ENCODE results near the gene PLA2G7.
"Not testable (repeated sequence)": the region's sequence is repeated elsewhere in the genome, so short reads cannot be mapped to it uniquely, and the experiment has no call there.

The PLA2G7 gene

DNA sequence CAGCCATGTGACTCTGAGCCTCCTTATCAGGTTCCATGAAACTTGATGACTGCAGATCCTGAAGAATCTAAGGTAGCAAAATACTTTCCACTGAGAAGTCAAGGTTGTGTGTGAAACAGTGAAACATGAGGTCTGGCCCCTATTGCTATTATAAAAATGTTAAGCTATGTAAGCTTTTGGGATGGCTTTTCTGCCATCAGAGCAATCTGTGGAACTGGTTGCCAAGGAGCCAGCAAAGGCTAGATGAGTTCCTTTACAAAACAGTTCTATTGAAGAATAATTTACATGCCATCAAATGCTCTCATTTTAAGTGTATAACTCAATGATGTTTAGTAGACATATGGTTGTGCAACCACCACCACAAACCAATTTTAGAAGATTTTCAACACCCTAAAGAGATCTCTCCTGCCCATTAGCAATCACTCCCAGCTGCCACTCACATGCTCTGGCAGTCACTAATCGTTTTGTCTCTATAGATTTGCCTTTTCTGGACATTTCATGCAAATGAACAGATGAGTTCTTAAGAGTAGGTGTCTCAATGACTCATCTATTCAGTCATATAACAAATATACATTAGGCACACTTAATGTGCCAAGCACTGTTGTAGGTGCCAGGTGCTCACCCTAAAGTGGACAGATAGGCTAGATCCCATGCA lies 38.2 kb upstream of the PLA2G7 start:
- TF ChIP-seq, protein P1, sequence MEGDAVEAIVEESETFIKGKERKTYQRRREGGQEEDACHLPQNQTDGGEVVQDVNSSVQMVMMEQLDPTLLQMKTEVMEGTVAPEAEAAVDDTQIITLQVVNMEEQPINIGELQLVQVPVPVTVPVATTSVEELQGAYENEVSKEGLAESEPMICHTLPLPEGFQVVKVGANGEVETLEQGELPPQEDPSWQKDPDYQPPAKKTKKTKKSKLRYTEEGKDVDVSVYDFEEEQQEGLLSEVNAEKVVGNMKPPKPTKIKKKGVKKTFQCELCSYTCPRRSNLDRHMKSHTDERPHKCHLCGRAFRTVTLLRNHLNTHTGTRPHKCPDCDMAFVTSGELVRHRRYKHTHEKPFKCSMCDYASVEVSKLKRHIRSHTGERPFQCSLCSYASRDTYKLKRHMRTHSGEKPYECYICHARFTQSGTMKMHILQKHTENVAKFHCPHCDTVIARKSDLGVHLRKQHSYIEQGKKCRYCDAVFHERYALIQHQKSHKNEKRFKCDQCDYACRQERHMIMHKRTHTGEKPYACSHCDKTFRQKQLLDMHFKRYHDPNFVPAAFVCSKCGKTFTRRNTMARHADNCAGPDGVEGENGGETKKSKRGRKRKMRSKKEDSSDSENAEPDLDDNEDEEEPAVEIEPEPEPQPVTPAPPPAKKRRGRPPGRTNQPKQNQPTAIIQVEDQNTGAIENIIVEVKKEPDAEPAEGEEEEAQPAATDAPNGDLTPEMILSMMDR (IDR thresholded peaks at IDR 0.05; ENCODE audit: insufficient read depth, low read length, poor library complexity, severe bottlenecking): no peak
- no peaks in the 10 kb centered on the region for H3K36me3 ChIP-seq (ENCODE audit: control insufficient read depth, insufficient read depth, low read length)
- no peak for DNase-seq (ENCODE audit: extremely low read depth, insufficient read length)
- H3K4me3 ChIP-seq (replicated peaks; ENCODE audit: low read depth, low read length): no peak overlapping the region
- no peaks in the 10 kb centered on the region for H3K27me3 ChIP-seq (replicated peaks; ENCODE audit: control insufficient read depth, insufficient read depth, low read length)

DNA sequence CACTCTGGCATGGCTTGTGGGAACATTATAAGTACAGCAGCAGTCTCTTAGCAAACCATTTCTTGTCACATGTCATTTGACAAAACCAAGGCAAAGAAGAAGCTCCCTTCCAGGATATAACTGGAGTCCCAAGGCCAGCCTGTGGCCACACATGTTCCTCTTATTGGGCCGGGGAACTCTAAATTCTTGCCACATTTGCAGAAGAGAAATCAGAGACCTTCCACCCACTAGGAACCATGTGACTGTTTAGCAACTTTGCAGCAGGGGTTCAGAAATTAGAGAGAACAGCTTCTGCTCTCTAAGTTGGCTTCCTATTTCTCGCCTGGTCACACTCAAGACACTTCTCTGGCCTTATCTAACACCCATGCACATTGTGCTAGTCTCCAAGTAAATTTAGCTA lies 37.6 kb upstream of the PLA2G7 start:
- no peaks in the 10 kb centered on the region for H3K36me3 ChIP-seq (ENCODE audit: control insufficient read depth, insufficient read depth, low read length)
- H3K27me3 ChIP-seq (replicated peaks; ENCODE audit: control insufficient read depth, insufficient read depth, low read length): no peaks in the 10 kb centered on the region
- TF ChIP-seq, protein P1 (IDR thresholded peaks at IDR 0.05; ENCODE audit: insufficient read depth, low read length, poor library complexity, severe bottlenecking): no peak
- no peak for DNase-seq (ENCODE audit: extremely low read depth, insufficient read length)
- no peak overlapping the region for H3K4me3 ChIP-seq (replicated peaks; ENCODE audit: low read depth, low read length)

DNA sequence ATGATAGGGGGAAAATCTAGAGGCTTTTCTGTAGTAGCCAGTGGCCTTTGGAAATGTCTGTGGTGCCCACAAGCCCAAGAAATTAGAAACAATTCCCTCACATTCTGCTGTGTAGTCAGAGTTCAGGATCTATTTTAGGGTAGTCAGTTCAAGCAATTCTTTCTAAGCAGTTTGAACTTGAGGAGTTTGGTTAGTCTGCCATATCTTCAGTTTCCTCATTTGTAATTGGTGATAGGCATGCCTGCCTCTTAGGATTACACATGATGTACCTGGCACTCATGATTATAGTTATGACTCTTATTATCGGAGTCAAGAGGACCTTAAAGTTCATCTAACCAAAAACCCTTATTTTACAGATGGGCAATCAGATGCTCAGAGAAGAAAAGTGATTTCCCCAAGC lies 36.8 kb upstream of the PLA2G7 start:
- Histone ChIP-seq H3K36me3 (ENCODE audit: control insufficient read depth, insufficient read depth, low read length) (no peaks in the 10 kb centered on the region), H3K4me3 (replicated peaks; ENCODE audit: low read depth, low read length) (no peak overlapping the region), H3K27me3 (replicated peaks; ENCODE audit: control insufficient read depth, insufficient read depth, low read length) (no peaks in the 10 kb centered on the region)
- DNase-seq (ENCODE audit: extremely low read depth, insufficient read length): no peak
- TF ChIP-seq, protein P1 (IDR thresholded peaks at IDR 0.05; ENCODE audit: insufficient read depth, low read length, poor library complexity, severe bottlenecking): no peak

DNA sequence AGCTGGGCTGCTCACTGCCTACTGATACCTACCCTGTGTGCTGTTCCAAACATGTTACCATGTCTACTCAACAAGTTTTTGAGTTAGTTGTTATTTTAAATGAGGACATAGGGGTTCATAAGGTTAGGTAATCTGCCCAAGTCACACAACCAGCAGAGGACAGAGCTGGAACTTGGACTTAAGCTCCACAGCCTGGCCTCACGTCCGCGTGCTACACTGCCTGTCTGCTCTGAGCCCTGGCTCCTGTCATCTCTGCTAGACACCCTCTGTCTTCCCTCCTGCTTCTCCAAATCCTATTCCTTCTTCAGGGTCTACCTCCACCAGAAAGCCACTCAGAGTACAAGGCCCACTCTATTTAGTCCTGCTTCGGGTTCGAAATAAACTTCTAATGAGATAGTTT lies 29.8 kb upstream of the PLA2G7 start:
- Histone ChIP-seq H3K4me3 (replicated peaks; ENCODE audit: low read depth, low read length) (no peak overlapping the region), H3K27me3 (replicated peaks; ENCODE audit: control insufficient read depth, insufficient read depth, low read length) (no peaks in the 10 kb centered on the region), H3K36me3 (ENCODE audit: control insufficient read depth, insufficient read depth, low read length) (no peaks in the 10 kb centered on the region)
- no peak for DNase-seq (ENCODE audit: extremely low read depth, insufficient read length)
- TF ChIP-seq, protein P1 (IDR thresholded peaks at IDR 0.05; ENCODE audit: insufficient read depth, low read length, poor library complexity, severe bottlenecking): no peak

DNA sequence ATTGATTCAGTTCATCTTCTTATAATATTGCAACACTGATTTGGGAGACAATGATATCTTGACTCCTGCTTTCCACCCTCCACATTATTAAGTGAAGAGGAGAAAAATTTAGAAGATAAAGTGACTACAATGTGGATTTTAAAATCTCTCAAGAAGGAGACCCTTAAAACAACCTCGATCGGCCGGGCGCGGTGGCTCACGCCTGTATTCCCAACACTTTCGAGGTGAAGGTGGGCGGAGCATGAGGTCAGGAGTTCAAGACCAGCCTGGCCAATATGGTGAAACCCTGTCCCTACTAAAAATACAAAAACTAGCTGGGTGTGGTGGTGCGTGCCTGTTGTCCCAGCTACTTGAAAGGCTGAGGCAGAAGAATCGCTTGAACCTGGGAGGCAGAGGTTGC lies 29.1 kb upstream of the PLA2G7 start:
- H3K4me3 ChIP-seq (replicated peaks; ENCODE audit: low read depth, low read length); DNase-seq (ENCODE audit: extremely low read depth, insufficient read length); H3K36me3 ChIP-seq (ENCODE audit: control insufficient read depth, insufficient read depth, low read length); H3K27me3 ChIP-seq (replicated peaks; ENCODE audit: control insufficient read depth, insufficient read depth, low read length): not testable (repeated sequence)

DNA sequence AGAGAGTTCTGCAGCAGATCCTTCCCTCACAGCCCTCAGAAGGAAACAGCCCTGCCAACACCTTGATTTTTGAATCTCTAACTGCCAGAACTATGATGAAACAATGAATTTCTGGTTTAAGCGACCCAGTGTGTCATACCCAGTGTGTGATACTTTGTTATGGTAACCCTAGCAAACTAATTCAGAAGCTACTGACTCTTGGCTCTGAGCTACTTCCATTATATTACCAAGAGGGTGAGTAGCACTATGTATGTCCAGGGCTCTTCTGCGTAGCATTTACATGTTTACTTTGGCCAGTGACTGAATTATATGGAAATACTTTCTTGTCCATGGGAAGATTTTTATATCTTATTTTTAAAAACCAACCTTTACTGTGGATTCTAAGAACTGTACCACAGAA lies 28.3 kb upstream of the PLA2G7 start:
- H3K4me3 ChIP-seq (replicated peaks; ENCODE audit: low read depth, low read length): no peak overlapping the region
- H3K36me3 ChIP-seq (ENCODE audit: control insufficient read depth, insufficient read depth, low read length): no peaks in the 10 kb centered on the region
- TF ChIP-seq, protein P1 (IDR thresholded peaks at IDR 0.05; ENCODE audit: insufficient read depth, low read length, poor library complexity, severe bottlenecking): no peak
- H3K27me3 ChIP-seq (replicated peaks; ENCODE audit: control insufficient read depth, insufficient read depth, low read length): no peaks in the 10 kb centered on the region
- no peak for DNase-seq (ENCODE audit: extremely low read depth, insufficient read length)

Measured in GM06990 (cell line).